NCI-H524 treated with DMSO at 0.1 percent for 48 hours (cell line): ENCODE measurements around the gene ADORA2A.

Experiments
- DNase-seq: peaks from one replicate; lab custom pipeline; 2025; lab: John Stamatoyannopoulos, UW

Gene ADORA2A

GRCh38 chr22:24427500-24428164 lies at the start of gene ADORA2A:
TSS of gene ADORA2A (plus strand) at chr22:24427599. CDS start at chr22:24433405, 5,806 bp downstream.
- no peak for DNase-seq

- no peak for DNase-seq
Observed at GRCh38 chr22:24379536-24379935, 47.9 kb upstream of the ADORA2A start.

DNA sequence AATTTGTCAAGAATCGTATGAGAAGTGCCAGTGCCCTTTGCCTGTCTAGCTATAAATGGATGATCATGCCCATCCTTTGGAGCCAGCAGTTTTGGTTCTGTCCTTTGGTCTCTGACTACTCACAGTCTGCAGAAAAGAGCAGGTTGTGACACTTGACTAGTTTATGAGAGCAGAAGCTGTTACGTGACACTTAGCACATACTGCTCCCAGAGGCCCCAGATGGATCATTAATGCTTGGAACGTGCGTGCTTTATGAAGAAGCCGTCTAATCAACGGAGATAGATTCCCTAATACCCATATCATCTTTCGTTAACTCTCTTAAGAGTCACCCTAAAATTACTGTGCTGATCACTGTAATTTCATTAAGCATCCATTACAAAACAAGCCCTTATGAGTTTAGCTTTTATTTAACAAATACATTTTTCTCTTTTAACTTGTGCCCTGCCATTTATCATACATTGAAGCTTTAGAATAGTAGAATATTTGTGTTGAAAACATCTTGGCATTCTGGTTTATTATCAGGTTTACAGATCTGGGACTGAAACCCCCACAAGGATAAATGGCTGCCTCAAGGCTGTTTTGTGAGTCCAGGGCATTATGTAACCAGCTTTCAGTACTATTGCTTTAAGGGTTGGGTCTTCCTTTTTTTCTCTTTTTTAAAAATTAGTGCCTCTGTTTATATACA lies 47.0 kb upstream of the ADORA2A start:
- peak; percentile 99 for DNase-seq

DNA sequence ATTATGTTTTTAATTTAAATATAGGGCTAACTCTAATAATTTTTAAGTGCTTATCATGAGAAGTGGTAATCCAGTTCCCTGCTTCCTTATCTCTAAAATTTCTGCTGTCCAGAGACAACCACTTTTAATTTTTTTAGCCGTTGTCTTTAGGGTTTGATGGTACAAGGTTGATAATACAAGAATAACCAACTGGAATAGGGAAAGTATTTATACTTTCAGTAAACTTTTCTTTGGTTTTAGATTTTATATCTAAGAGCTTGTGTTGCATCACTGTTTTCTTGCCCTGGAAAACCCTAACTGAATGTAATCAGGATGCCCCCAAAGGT lies 46.5 kb upstream of the ADORA2A start:
- no peak for DNase-seq

DNA sequence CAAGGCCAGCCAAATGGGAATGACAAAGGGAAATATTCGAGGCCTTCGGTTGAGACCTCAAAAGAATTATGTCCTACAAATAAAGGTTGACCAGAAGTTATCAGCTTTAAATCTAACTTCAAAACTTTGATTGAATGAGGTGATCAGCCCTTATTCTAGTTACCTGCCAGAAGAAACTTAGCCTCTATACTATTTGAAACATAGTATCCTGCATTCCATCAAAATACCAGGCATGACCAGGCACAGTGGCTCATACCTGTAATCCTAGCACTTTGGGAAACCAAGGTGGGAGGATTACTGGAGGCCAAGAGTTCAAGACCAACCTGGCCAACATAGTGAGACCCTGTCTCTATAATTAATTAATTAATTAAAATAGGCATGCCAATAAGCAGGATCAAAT lies 44.3 kb upstream of the ADORA2A start:
- DNase-seq, result no peak

- no peak for DNase-seq
Observed at GRCh38 chr22:24384131-24384530, 43.3 kb upstream of the ADORA2A start.

- DNase-seq, result no peak
Observed at GRCh38 chr22:24386937-24387471, 40.4 kb upstream of the ADORA2A start.

GRCh38 chr22:24389680-24390079 lies 37.7 kb upstream of the ADORA2A start:
- no peak for DNase-seq

GRCh38 chr22:24390156-24390555 lies 37.2 kb upstream of the ADORA2A start:
- no peak for DNase-seq

- no peak for DNase-seq
Observed at GRCh38 chr22:24390576-24390975, 36.8 kb upstream of the ADORA2A start.

- no peak for DNase-seq
Observed at GRCh38 chr22:24391836-24392217, 35.6 kb upstream of the ADORA2A start.

- no peak for DNase-seq
Observed at GRCh38 chr22:24392218-24392931, 35.0 kb upstream of the ADORA2A start.

- no peak for DNase-seq
Observed at GRCh38 chr22:24393012-24393559, 34.3 kb upstream of the ADORA2A start.

GRCh38 chr22:24393848-24394247 lies 33.6 kb upstream of the ADORA2A start:
- no peak for DNase-seq

GRCh38 chr22:24394254-24394653 lies 33.1 kb upstream of the ADORA2A start:
- no peak for DNase-seq

DNA sequence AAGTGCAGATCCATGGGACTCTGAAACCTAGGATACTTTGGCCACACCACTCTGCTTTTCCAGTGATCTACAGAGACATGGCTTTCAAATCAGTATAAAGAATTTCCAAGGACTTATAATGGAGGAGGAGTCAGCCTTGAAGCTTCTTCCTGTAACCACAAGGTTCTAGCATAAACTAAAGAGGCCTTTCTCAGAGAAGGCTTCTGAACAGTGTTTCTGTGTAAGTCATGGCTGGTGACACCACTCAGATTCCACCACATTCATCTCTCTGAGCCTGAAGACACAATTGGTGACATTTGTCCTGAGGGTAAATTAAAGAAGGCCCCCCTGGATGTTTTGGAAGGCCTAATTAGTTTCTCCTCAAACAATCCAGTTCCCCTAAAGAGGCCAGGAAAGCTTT lies 29.0 kb upstream of the ADORA2A start:
- DNase-seq, result no peak

DNA sequence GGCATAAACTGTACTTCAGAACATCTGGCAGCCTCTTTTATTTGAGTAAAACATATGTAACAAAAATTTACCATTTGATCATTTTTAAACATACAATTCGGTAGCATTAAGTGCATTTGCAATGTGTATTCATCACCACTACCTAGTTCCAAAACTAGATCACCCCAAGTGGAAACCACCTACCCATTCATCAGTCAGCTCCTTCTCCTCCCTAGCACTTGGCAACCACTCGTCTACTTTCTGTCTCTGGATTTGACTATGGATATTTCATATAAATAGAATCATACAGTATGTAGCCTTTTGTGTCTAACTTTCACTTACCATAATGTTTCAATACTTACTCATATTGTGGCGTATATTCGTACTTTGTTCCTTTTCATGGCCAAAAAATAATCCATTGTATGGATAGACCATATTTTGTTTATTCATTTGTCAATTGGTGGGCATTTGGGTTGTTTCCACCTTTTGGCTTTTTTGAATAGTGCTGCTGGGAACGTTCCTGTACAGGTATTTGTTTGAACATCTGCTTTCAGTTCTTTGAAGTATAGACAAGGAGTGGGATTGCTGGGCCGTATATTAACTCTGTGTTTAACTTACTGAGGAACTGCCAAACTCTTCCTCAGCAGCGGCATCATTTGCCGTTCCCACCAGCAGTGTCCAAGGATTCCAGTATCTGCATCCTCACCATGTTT lies 27.2 kb upstream of the ADORA2A start:
- DNase-seq, result no peak

DNA sequence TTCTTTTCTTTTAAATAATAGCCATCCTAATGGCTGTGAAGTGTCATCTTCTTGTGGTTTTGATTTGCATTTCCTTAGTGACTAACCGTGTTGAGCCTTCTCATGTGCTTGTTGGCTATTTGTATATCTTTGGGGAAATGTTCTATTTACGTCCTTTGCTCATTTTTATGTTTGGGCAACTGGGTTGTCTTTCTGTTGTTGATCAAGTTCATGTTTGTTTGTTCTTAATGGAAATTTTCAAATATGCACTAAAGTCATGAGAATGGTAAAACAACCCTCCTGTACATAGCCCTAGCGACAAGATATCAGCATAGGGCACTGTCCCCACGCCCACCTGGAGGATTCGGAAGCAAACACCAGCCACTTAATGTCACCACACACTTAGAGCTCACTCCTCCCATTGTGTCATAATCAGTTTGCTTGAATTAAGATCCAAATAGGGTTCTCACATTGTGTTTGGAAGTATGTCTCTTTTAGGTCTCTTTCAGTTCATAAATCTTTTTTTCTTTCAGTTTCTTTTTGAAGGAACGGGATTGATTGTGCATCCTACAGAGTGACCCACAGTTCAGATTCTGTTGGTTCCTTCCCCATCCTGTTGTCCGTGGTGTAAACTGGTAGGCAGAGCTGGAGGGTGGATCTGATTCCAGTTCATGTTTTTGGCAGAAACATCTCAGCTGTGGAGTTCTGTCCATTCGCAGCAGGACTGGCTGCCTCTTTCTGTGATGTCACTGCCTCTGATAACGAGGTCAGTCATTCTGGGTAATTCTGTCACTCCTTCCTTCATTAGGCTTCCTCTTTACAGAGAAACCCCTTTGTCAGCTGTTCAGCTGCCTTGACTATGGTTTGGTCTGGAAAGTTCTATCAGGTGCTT lies 26.4 kb upstream of the ADORA2A start:
- no peak for DNase-seq

DNA sequence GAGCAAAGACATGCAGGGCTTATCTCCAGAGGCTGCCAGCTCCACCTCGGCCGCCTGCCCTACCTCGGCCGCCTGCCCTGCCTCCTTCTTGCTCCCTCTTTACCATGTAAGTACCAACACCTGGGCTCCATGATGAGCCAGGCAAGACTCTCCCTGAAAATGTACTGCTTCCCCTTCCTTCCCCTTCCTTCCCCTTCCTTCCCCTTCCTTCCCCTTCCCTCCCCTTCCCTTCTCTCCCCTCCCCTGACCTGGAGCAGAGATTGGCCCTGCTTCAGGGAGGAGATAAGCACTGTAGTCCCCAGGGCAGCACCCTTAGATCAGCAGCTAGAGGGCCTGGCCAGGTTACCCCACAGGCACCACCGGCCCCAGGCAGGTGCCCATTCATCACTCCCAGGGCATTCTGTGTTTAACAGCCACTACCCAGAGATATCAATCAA lies 25.4 kb upstream of the ADORA2A start:
- DNase-seq, result no peak

DNA sequence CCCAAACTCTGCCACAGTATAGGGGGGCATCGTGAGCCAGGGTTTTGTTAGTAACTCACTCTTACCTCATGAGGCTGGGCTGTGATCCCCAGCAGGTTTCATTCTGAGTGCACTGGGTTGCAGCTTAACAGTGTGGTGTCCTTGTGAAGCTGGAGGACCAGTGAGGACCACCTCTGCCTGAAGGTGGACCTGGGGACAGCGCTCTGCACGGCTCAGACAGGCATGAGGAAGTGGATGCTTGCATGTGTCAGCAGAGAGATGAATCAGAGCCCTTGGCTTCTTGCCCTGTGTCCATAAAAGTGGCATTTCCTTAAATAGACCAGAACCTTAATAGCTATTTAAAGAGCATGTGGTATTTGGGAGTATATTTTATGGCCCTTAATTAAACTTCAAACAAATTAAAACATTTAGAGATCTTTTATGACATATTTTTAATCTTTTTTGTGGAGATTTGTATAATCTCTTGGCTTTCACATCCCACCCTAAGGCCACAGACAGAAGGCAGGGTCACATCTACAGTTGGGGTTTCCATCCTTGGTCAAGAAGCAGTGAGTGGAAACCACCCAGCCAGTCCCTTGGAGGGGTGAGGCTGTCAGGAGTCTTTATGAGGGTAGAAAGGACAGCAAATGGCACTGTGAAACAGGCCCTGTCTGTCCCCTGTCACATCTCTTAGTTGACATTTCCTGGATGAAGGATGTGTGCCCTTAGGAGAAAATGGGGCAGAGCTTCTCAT lies 24.8 kb upstream of the ADORA2A start:
- no peak for DNase-seq
